ENCODE results near the gene OR52E5.

The OR52E5 gene

GRCh38 chr11:5932671-5933070 is 39.7 kb downstream of the OR52E5 start:
- no peak for DNase-seq (ENCODE audit: low read depth in 2 of 2, low spot score in 1 of 2)

GRCh38 chr11:5933116-5933515 is 40.1 kb downstream of the OR52E5 start:
- no peak for DNase-seq (ENCODE audit: low read depth in 2 of 2, low spot score in 1 of 2)

GRCh38 chr11:5937868-5938602 is 45.0 kb downstream of the OR52E5 start:
- no peak for DNase-seq (ENCODE audit: low read depth in 2 of 2, low spot score in 1 of 2)

GRCh38 chr11:5938603-5938965 is 45.6 kb downstream of the OR52E5 start:
- no peak for DNase-seq (ENCODE audit: low read depth in 2 of 2, low spot score in 1 of 2)

- no peak for DNase-seq (ENCODE audit: low read depth in 2 of 2, low spot score in 1 of 2)
These were observed 47.7 kb downstream of the OR52E5 start for GRCh38 chr11:5940748-5941147.

GRCh38 chr11:5941951-5942350 is 48.9 kb downstream of the OR52E5 start, which contains the start of gene OR56A3:
Gene OR56A3, plus strand, starts transcription at chr11:5942251. Its CDS starts 5,096 bp downstream, at chr11:5947347.
- DNase-seq (ENCODE audit: low read depth in 2 of 2, low spot score in 1 of 2) = no peak
